IPS-NIHi7 (cell line): ENCODE results near the gene TRIM14.
A peak's percentile ranks its signal among the peaks of the same experiment; 100 is the strongest.
"Not testable (repeated sequence)": the region's sequence is repeated elsewhere in the genome, so short reads cannot be mapped to it uniquely, and the experiment has no call there.

ENCODE experiments used
- DNase-seq: peaks from one replicate; pipeline ENCODE4 v3.0.0; 2012; ENCODE audit warnings: mixed read lengths; ENCODE audit errors: extremely low spot score

Gene TRIM14

DNA sequence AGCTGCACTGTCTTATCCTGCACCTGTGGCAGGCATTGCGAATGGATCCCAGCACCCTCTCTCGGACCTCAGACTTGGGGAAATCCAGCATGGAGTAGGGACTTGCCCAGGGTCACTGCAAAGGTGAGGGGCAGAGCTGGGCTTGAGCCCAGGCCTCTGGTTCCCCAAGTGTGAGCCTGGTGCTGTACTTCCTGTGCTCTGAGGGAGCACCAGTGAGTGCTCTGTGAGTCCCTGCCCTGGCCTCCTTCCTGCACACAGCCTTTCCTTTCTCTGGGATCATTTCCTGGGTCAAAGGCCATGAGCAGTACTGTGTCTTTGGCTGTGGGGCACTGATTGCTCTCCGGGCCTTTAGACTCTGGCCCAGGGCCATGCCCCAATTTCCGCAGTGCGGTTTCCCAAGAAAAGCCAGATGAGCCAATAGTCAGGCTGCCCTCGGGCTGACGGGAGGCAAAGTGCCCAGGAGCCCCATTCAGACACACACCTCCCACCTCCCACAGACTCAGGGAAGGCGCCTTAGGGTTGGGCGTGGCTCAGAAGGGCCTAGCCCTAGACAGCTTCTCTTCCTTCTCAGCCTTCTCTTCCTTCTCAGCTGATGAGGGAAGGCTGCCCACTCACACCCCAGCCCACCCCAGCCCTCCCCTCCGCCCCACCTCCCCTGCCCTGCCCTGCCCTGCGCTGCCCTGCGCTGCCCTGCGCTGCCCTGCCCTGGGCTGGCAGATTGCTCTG is 23.3 kb upstream of the TRIM14 start:
- DNase-seq = no peak

DNA sequence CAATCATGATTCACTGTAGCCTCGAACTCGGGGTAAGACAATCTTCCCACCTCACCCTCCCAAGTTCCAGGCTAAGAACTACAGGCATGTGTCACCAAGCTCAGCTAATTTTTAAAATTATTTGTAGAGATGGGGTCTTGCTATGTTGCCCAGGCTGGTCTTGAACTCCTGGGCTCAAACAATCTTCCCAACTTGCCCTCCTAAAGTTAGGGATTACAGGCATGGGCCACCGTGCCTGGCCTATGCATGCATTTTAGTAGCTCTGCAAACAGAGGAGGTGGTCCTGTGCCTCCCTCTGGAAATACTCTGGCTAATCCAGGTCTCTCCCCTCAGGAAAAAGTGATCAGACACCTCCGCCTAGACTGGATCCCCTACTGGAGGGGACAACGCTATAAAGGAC is 21.5 kb upstream of the TRIM14 start:
- DNase-seq = no peak

DNA sequence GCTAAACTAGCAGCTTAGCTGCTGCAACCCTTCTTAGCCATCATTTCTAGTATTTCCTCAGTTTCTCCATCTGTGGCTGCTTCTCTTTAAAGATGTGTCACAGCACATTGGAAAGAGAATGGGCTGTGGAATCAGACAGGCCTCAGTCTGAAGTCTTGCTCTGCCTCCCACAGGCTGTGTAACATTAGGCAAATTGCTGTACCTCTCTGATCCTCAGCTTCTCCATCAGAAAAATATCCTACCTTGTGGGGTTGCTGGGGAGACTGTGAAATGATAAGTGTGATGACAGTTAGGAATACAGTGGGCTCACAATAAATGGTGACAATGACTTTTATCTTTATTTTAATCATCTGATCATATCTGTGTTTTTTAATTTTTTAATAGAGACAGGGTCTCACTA is 17.5 kb upstream of the TRIM14 start:
- no peak for DNase-seq

DNA sequence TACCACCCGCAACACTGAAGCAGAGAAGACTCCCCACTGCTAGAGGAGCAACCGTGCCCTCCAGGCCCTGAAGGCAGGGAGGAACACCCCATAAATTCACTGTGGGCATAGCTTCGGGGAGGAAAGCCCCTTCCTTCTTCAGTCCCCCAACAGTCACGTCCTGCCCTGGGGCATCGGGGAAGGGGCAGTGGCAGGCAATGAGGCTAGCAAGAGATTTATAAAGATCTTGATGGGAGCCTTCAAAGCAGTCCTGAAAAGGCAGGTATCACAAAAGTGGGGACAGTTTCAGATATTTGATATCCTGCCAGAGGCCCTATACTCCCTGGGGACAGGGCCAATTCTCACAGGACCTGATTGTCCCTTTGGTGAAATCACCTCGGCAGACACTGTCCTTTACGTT is 16.9 kb upstream of the TRIM14 start:
- DNase-seq = no peak

DNA sequence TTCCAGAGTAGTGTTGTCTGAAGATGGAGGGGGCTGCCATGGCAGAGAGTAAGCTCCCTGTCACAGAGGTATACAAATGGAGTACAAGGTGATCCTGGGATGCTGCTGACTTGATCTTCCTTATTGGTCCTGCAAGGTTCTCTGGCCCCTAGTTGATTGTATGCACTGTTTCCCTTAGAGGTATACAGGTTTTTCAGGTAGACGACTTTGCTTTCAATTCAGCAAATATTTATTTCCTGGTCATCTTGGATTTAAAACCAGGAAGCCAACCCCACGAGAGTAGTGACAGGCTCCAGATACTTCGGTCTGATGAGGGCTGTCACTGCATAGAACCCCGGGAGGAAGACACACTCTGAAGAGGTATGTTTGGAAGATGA is 16.5 kb upstream of the TRIM14 start:
- DNase-seq = no peak

DNA sequence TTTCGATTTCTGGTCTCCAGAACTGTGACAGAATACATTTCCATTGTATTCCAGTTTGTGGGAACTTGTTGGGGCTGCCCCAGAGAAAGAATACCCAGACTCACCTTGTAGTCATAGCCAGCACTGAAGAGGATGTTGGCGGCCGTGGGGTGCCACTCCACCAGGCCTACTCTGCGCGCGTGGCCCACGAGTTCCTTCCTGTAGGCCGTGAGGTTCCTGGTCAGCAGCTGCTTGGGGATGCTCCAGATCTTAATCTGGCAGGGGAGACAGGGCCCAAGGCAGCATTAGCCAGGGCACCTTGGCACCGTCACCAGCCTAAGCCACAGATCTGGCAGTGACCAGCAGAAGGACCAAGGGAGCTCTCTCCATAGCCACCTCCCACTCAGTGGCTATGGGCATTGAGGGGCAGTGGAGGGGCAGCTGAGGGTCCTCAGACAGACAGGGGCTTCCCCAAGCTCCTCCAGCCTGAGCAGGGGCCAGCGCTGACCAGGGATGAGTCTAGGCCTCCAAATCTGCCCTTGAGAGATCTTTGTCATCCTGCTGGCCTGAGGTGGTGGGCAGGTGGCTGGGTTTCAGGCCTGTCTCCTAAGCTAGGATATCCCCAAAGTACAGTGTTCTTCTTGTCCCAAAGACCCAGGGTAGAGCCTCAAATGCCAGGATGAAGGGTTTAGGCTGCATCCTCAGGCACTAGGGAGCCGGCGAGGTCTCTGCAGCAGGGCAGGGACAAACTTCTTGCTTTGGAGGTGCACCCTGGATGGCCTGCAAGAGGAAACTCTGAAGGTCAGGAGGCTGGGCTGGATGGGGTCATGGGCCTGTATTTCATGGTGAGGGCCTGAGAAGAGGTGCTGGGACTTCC is 15.9 kb upstream of the TRIM14 start:
- no peak for DNase-seq

DNA sequence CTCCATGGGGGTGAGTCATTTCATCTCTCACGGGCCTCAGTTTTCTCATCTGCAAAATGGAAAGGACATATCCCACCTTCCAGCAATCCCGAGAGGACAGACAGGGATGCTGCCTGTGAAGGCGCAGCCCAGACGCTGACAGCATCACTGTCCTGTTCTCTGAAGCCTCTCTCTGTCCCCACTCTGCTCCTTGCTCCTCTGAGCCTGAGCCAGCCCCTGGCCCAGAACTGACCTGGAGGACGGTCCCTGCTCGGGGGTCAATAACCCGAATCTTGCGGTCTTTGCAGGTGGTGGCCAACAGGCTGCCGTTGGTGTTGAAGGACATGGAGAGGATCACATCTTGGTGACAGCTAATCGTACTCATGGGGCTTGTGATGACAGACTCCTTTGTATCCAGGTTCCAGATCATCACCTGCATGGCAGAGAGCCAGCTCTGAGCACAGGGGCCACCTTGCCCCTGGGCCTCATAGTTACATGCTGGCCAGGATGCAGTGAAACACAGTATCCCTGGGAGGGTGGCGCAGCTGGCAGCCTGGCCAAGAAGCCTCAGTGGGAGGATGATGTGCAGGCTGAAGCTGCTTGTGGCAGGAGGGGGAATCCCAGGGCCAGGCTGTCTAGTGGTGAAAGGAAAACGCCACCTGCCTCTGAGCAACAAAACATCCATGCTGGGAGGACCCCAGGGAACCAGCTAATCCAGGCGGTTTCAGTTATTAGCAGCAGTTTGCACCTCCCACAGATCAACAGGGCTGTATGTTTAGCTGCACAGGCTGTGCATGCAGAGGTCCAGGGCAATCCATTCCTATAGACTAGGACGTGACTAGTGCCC is 14.0 kb upstream of the TRIM14 start:
- peak; percentile 5 for DNase-seq

DNA sequence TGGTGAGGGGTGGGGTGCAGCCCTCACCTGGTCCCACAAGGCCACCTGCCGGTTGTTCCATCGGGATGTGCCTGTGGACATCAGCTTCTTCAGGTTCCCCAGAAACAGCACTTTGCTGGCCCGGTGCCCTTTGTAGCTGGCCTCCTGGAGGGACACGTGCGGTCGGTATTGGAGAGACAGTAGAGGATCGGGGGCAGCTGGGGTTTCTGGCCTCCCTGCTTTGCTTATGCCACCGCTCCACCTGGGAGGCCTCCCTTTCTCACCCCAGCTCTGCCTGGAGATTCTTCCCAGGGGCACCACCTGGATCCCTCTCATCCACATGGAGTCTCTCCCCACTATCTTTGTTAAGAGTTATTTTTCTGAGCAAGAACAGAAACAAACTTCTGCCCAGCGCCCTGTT is 13.1 kb upstream of the TRIM14 start:
- no peak for DNase-seq

DNA sequence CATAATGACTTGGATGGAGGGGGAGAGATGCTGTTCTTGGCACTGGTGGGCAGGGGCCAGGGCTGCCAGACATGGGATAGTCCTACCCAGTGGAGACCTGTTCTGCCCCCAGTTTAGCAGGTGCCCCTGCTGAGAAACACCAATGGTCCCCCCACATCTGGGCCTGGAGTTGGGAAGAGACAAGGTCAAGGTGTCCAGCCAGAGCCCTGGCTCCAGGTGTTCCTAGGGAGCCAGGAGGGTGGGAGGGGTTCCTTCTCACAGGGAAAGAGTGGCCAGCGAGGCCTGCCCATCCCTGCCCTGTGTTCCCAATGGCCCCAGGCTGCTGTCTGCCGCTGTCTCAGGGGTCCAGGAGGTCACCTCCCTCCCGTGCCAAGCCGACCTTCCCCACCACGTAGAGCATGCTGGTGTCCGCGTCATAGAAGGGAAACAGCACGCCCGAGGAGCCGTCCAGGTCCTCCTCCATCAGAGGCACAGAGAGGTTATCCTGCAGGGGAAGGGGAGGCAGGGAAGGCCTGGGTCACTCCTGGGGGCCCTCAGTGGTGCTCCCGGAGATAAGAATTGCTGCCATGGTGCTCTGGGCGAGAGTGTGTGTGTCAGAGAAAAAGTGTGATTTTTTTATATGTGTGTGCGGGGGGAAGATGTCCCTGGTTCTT is 11.7 kb upstream of the TRIM14 start:
- peak; percentile 7 for DNase-seq

DNA sequence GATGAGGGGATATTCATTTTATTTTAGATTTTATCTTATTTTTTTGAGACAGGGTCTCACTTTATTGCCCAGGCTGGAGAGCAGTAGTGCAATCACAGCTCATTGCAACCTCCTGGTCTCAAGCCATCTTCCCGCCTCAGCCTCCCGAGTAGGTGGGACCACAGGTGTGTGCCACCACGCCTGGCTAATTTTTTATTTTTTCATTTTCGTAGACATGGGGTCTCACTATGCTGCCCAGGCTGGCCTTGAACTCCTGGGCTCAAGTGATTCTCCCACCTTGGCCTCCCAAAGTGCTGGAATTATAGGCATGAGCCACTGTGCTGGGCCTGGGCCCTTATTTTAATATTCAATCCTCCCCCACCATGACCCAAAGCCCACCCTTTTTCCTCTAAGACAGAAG is 11.0 kb upstream of the TRIM14 start:
- not testable (repeated sequence) for DNase-seq

DNA sequence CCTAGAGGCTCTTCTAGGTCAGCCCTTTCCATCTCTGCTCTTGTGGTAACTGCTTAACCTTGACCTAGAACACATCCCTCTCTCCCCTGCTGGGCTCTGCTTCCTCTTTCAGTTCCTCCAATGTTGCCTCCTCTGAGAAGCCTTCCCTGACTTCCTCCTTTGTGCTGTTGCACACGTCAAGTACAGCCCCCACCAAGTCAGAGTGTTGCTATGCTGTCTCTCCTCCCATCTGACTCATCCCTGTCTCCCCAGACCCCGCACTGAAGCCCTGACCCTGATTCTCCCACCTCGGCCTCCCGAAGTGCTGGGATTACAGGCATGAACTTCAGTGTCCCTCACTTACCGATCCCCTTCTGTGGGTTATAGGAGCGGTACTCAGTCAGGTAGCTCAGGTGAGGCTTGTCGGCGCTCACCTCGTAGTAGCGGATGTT is 10.4 kb upstream of the TRIM14 start:
- no peak for DNase-seq

DNA sequence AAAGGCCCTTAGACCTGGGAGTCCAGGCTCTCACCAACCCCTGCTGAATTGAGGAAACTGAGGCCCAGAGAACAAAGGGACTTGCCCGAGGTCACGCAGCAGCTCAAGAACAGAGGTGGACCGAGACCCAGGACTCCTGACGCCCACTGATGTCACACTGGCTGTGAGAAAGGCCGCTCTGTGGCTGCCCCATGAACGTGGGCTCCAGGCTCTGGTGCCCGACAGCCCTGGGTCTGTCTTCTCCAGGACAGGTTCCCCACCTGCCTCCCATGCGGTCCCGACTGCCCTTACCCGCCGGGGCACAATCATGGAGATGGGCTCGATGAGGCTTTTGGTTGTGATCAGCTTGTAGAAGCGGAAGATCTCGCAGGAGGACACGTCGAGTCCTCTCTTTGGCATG is 9.3 kb upstream of the TRIM14 start:
- DNase-seq = no peak

DNA sequence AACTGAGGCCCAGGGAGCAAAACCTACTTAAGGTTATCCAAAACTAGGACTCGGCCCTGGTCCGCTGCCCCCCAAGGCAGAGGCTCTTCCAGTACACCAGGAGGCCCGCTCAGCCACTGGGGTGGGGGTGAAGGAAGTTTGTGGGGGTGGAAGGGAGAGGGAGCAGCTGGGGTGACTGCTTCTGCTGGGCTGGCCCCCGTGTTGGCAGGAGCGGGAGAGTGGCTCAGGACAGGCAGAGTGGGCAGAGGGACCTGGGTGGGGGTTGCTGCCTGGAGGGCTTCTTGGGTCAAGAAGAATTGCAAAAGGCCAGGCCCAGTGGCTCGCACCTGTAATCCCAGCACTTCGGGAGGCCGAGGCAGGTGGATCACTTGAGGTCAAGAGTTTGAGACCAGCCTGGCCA is 8.2 kb upstream of the TRIM14 start:
- no peak for DNase-seq

DNA sequence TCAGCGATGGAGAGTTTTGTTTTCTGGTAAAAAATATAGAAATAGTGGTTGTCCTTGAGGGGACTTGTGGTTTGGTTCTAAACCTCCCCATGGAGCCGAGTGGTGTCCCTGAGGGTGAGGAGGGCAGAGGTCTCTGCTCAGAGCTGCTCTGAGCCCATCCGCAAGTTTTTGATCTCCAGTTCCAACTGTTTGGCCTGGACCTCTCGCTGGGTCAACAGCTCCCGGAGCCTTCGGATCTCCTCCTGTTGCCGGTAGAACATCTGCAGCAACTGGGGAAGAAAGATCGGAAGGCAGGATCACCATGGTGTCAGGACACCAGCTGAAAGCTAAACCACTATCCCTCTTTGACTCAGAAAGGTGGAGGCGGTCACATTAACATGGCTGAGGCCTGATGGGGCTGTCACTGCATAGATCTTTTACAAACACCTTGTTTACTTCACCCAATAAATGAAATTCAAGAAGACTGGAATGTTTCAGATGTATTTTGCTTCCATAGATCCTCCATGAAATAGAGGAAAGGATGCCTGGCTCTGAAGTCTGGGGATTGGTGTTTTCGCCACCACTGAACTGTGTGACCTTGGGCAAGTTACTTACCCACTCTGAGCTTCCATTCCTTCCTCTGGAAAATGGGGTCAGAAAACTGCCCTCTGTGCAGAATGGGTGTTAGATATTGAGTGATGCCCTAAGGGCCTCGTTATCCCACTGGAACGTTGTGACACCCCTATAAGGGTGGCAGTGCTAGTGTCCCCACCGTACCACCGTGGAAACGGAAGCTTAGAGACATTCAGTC is 5.8 kb upstream of the TRIM14 start:
- DNase-seq = no peak

DNA sequence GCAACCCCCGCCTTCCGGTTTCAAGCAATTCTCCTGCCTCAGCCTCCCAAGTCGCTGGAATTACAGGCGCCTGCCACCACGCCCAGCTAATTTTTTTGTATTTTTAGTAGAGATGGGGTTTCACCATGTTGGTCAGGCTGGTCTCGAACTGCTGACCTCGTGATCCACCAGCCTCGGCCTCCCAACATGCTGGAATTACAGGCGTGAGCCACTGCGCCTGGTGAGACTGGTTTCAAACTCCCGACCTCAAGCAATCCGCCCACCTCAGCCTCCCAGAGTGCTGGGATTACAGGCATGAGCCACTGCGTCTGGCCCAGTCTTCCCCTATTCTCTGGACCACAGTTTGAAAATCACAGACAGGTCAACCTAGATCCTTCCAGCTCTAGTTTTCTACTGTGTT is 5.1 kb upstream of the TRIM14 start:
- DNase-seq = not testable (repeated sequence)

DNA sequence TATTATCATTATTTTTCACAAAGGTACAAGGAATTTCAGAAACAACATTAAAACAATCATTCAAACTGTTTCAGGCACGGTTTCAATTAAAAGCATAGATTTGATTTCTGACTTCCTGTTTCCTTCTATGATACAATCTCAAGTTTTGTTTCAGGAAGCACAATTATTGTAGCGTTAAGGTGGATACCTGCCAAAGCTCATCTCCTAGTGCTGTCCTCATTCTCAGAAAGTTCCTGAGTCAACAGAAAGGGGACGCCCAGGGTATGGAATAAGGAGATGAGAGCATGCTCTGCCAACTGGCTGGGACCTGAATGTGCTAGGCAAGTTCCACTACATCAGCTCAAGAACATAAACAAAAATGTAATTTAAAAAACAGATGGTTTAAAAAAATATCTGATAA is 2.0 kb upstream of the TRIM14 start:
- DNase-seq = no peak

DNA sequence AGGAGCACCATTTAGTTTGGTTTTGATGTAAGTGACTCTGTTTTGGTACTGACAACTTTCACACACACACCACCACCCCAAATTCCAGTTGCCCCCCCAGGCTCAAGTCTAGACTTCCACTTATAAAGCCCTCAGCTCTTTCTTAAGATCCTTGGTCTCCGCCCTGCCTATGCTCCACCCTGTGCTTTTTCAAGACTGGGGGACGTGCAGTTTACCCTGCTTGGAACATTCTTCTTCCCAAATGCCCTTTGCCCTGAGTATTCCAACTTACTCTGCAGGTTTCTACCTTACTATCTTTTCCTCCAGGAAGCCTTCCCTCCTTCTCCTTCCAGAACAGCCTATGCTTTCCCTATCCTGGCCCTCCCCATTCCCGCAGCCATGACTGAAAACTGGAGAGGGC is 1.5 kb upstream of the TRIM14 start:
- DNase-seq = no peak

DNA sequence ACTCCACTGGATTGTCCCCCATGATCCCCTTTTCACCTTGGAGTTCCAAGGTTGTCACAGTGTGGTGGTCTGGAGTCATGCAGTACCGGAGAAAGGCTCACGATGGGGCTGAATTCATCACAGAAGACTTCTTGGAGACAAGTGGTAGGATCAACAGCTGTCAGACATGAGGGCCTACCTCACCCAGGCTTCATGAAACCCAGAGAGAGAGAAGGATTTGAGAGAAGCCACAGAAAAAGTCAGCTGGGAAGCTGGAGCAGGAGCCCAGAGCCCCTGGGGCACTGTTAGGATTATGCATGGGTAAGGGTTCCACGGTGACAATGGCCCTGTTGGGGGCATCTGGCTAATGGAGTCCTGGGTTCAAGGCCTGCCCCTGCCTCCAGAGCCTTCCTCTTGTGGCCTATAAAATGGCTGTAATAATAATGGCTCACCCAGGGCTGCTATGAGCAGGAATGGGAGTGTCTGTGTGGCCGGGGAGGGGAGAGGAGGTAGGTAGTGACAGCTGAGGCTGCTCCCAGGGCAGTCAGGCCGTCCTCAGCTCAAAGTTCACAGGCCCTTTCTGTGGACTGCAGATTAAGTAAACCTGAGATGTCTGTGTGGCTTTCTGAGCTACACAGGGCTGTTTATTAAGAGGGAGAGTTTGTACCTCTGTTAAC is 910 bp downstream of the TRIM14 start:
- peak; percentile 46 for DNase-seq

DNA sequence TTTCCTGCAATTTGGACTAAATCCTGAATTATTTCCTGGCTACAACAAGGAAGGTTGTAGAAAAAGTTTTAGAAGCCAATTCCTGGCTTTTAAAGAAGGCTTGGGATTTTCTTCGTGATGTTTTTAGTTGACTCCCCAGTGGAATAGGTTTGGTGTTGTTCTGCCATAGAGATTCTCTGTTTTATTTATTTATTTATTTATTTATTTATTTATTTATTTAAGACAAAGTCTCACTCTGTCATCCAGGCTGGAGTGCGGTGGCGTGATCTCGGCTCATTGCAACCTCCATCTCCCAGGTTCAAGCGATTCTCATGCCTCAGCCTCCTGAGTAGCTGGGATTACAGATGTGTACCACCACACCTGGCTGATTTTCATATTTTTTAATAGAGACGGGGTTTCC is 1.9 kb downstream of the TRIM14 start:
- DNase-seq = not testable (repeated sequence)

DNA sequence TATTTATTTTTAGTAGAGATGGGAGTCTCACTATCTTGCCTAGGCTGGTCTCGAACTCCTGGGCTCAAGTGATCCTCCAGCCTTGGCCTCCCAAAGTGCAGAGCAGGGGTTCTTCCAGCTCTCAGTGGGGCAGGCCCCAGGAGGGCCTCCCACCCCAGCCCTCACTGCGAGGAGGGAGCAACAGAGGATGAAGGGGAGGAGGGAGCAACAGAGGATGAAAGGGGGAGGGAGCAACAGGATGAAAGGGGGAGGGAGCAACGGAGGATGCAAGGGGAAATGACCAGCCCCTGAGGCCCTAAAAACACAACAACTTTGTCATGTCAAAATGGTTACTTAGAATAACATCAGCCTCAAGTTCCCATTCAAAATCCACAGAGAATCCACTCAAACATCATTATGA is 10.0 kb downstream of the TRIM14 start:
- DNase-seq = peak; percentile 12
